ENCODE measurements around the gene RELL1.

GRCh38 chr4:37735578-37735977 lies 49.4 kb upstream of the RELL1 start:
- TF ChIP-seq ETV6 (conservative IDR thresholded peaks at IDR 0.05 in 1 of 2, IDR thresholded peaks at IDR 0.05 in 1 of 2; ENCODE audit: borderline replicate concordance in 1 of 2, low read depth in 1 of 2) (no peak), CREB1 (IDR thresholded peaks at IDR 0.05; ENCODE audit: low read depth) (no peak), POLR2AphosphoS5 (IDR thresholded peaks at IDR 0.05; ENCODE audit: low read length) (no peak), EZH2 (IDR thresholded peaks at IDR 0.05; ENCODE audit: borderline replicate concordance, control insufficient read depth, low read depth, low read length) (no peak)
